WTC11 (cell line): Measurements from ENCODE around the gene DNAH1. TPM values are rescaled to one million over a fixed set of nuclear protein-coding genes. Genes with fewer than 3 reads are reported as not detected.

Source experiments
- ATAC-seq: fragments of 200-7000 bp; cut with Tn5 transposase; 2 replicates; pipeline ENCODE4 v1.10.0; 2021; ENCODE audit warnings: mild to moderate bottlenecking, moderate library complexity
- CTCF ChIA-PET: fragments of 300-600 bp; sonication (Branson Sonifier 250); formaldehyde crosslinking; loops from one replicate; lab custom pipeline; 2021; ENCODE audit warnings: antibody characterized with exemption; lab: Charles Lee
- POLR2A ChIA-PET: fragments of 350-600 bp; sonication (Branson Sonifier 250); formaldehyde crosslinking; loops from one replicate; lab custom pipeline; 2021; ENCODE audit warnings: antibody characterized with exemption; lab: Charles Lee
- DNase-seq: peaks from one replicate; pipeline ENCODE4 v3.0.0; 2021; ENCODE audit warnings: low spot score
- H3K27ac Mint-ChIP-seq: 2 replicates; pipeline ENCODE4 v1.8.0; 2021; ENCODE audit warnings: mixed read lengths
- H3K27me3 Mint-ChIP-seq: 2 replicates; pipeline ENCODE4 v1.8.0; 2021; ENCODE audit warnings: low read depth, mild to moderate bottlenecking, moderate library complexity, mixed read lengths
- H3K36me3 Mint-ChIP-seq: 2 replicates; pipeline ENCODE4 v1.8.0; 2021; ENCODE audit warnings: mixed read lengths
- H3K4me1 Mint-ChIP-seq: 2 replicates; pipeline ENCODE4 v1.8.0; 2022; ENCODE audit warnings: mixed read lengths
- H3K4me3 Mint-ChIP-seq: 2 replicates; pipeline ENCODE4 v1.8.0; 2021; ENCODE audit warnings: mild to moderate bottlenecking, moderate library complexity, mixed read lengths
- H3K9me3 Mint-ChIP-seq: 2 replicates; pipeline ENCODE4 v1.8.0; 2021; ENCODE audit warnings: mixed read lengths
- CDX4 ChIP-seq: fragments of 250-450 bp; sonication (Bioruptor Pico); IDR thresholded peaks from 2 replicates; pipeline ENCODE4 v1.9.0; 2021; ENCODE audit warnings: moderate library complexity, mild to moderate bottlenecking, inconsistent platforms, borderline replicate concordance
- CREM ChIP-seq: sonication (generic); formaldehyde crosslinking; IDR thresholded peaks from 2 replicates; pipeline ENCODE4 v1.8.1; 2022; ENCODE audit warnings: mild to moderate bottlenecking, missing genetic modification reagents, moderate library complexity
- E2F4 ChIP-seq: sonication (generic); formaldehyde crosslinking; IDR thresholded peaks from 2 replicates; pipeline ENCODE4 v1.8.1; 2022; ENCODE audit warnings: low read depth, mild to moderate bottlenecking, moderate library complexity, missing genetic modification reagents, borderline replicate concordance
- EMX1 ChIP-seq: fragments of 250-450 bp; sonication (Bioruptor Pico); IDR thresholded peaks from 2 replicates; pipeline ENCODE4 v1.8.0; 2021; ENCODE audit warnings: mild to moderate bottlenecking
- FOXK1 ChIP-seq: sonication (generic); formaldehyde crosslinking; IDR thresholded peaks from 2 replicates; pipeline ENCODE4 v1.8.0; 2022; ENCODE audit warnings: mild to moderate bottlenecking, moderate library complexity, missing genetic modification reagents
- FOXP1 ChIP-seq: sonication (generic); formaldehyde crosslinking; IDR thresholded peaks from 2 replicates; pipeline ENCODE4 v1.8.0; 2022; ENCODE audit warnings: missing genetic modification reagents, mild to moderate bottlenecking, moderate library complexity, borderline replicate concordance
- GABPB1 ChIP-seq: sonication (generic); formaldehyde crosslinking; IDR thresholded peaks from 2 replicates; pipeline ENCODE4 v1.8.1; 2023; ENCODE audit warnings: mild to moderate bottlenecking, missing genetic modification reagents
- MAX ChIP-seq: sonication (generic); formaldehyde crosslinking; IDR thresholded peaks from 2 replicates; pipeline ENCODE4 v1.8.0; 2022; ENCODE audit warnings: mild to moderate bottlenecking, missing genetic modification reagents
- MYBL2 ChIP-seq: sonication (generic); formaldehyde crosslinking; IDR thresholded peaks from 2 replicates; pipeline ENCODE4 v1.8.1; 2023; ENCODE audit warnings: mild to moderate bottlenecking, moderate library complexity, missing genetic modification reagents
- NFE2L1 ChIP-seq: sonication (generic); formaldehyde crosslinking; IDR thresholded peaks from 2 replicates; pipeline ENCODE4 v1.8.1; 2023; ENCODE audit warnings: missing genetic modification reagents
- SMAD3 ChIP-seq: sonication (generic); formaldehyde crosslinking; IDR thresholded peaks from 2 replicates; pipeline ENCODE4 v1.8.0; 2022; ENCODE audit warnings: missing genetic modification reagents, mild to moderate bottlenecking, borderline replicate concordance
- SP1 ChIP-seq: sonication (generic); formaldehyde crosslinking; conservative IDR thresholded peaks from 2 replicates; pipeline ENCODE4 v1.8.1; 2022; ENCODE audit warnings: missing genetic modification reagents
- ZBTB43 ChIP-seq: sonication (generic); formaldehyde crosslinking; IDR thresholded peaks from 2 replicates; pipeline ENCODE4 v1.8.1; 2023; ENCODE audit warnings: mild to moderate bottlenecking, missing genetic modification reagents
- ZNF219 ChIP-seq: sonication (generic); formaldehyde crosslinking; IDR thresholded peaks from 2 replicates; pipeline ENCODE4 v1.8.0; 2023; ENCODE audit warnings: missing genetic modification reagents, mild to moderate bottlenecking, borderline replicate concordance
- ZNF512 ChIP-seq: sonication (generic); formaldehyde crosslinking; IDR thresholded peaks from 2 replicates; pipeline ENCODE4 v1.8.1; 2022; ENCODE audit warnings: missing genetic modification reagents, borderline replicate concordance
- total RNA-seq: library from RNA; stranded (reverse); gene quantifications from 3 replicates; pipeline ENCODE4 v1.2.3, GENCODE V29; 2021
- TF ChIP-seq, protein P1 (sequence below): fragments of 200-600 bp; IDR thresholded peaks from 2 replicates; pipeline ENCODE4 v1.8.0; 2022; ENCODE audit warnings: antibody characterized with exemption
- TF ChIP-seq, protein P2 (sequence below): sonication (generic); formaldehyde crosslinking; IDR thresholded peaks from 2 replicates; pipeline ENCODE4 v1.8.1; 2022; ENCODE audit warnings: low read depth, missing genetic modification reagents, borderline replicate concordance
- TF ChIP-seq, protein P3 (sequence below): sonication (generic); formaldehyde crosslinking; IDR thresholded peaks from 2 replicates; pipeline ENCODE4 v1.8.0; 2022; ENCODE audit warnings: mild to moderate bottlenecking, missing genetic modification reagents
- TF ChIP-seq, protein P4 (sequence below): sonication (generic); formaldehyde crosslinking; IDR thresholded peaks from 2 replicates; pipeline ENCODE4 v1.8.1; 2023; ENCODE audit warnings: mild to moderate bottlenecking, missing genetic modification reagents, moderate library complexity
- TF ChIP-seq, protein P5 (sequence below): sonication (generic); formaldehyde crosslinking; IDR thresholded peaks from 2 replicates; pipeline ENCODE4 v1.8.1; 2023; ENCODE audit warnings: mild to moderate bottlenecking, moderate library complexity, missing genetic modification reagents

DNAH1 gene
- total RNA-seq, 1 experiment from 2014 or later: 1.5 TPM

DNA sequence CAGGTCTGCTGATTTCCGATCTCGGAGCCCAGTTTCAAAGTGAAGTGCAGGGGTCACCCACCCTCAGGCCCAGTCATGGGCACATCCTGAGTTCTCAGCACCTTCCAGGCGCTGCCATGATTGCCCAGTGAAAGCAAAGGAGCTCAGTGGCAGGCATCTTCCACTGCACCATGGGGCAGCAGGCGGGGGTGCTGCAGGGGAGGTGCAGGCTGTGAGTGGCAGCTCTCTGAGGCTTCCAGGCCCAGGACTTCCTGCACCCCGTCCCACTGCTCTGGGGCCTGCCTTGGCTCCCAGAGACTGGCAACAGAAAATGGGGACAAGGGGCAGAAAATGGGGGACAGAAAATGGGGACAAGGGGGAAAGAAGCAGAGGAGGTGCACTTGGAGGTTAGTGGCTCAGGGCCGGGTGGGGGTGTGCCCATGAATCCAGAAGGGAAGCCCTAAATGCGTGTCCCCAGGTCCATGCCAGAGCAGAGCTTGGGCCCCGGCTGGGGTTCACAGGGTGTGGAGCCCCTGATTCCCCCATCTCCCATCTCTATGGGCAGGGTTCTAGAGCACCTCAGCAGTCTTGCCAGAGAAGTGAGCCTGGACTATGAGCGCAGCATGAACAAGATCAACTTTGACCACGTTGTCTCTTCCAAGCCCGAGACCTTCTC lies 28.0 kb downstream of the DNAH1 start (continued):
- TF ChIP-seq MYBL2 (CRISPR knock-in tag) (no peak), MAX (no peak), NFE2L1 (CRISPR knock-in tag) (no peak), FOXP1 (CRISPR knock-in tag) (no peak), CREM (no peak), GABPB1 (no peak), SP1 (CRISPR knock-in tag) (no peak), SMAD3 (CRISPR knock-in tag) (no peak), CDX4 (CRISPR knock-in tag) (no peak), FOXK1 (CRISPR knock-in tag) (no peak)
- TF ChIP-seq, protein P1, sequence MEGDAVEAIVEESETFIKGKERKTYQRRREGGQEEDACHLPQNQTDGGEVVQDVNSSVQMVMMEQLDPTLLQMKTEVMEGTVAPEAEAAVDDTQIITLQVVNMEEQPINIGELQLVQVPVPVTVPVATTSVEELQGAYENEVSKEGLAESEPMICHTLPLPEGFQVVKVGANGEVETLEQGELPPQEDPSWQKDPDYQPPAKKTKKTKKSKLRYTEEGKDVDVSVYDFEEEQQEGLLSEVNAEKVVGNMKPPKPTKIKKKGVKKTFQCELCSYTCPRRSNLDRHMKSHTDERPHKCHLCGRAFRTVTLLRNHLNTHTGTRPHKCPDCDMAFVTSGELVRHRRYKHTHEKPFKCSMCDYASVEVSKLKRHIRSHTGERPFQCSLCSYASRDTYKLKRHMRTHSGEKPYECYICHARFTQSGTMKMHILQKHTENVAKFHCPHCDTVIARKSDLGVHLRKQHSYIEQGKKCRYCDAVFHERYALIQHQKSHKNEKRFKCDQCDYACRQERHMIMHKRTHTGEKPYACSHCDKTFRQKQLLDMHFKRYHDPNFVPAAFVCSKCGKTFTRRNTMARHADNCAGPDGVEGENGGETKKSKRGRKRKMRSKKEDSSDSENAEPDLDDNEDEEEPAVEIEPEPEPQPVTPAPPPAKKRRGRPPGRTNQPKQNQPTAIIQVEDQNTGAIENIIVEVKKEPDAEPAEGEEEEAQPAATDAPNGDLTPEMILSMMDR: no peak
- TF ChIP-seq, protein P2, sequence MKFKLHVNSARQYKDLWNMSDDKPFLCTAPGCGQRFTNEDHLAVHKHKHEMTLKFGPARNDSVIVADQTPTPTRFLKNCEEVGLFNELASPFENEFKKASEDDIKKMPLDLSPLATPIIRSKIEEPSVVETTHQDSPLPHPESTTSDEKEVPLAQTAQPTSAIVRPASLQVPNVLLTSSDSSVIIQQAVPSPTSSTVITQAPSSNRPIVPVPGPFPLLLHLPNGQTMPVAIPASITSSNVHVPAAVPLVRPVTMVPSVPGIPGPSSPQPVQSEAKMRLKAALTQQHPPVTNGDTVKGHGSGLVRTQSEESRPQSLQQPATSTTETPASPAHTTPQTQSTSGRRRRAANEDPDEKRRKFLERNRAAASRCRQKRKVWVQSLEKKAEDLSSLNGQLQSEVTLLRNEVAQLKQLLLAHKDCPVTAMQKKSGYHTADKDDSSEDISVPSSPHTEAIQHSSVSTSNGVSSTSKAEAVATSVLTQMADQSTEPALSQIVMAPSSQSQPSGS (CRISPR knock-in tag): no peak

DNA sequence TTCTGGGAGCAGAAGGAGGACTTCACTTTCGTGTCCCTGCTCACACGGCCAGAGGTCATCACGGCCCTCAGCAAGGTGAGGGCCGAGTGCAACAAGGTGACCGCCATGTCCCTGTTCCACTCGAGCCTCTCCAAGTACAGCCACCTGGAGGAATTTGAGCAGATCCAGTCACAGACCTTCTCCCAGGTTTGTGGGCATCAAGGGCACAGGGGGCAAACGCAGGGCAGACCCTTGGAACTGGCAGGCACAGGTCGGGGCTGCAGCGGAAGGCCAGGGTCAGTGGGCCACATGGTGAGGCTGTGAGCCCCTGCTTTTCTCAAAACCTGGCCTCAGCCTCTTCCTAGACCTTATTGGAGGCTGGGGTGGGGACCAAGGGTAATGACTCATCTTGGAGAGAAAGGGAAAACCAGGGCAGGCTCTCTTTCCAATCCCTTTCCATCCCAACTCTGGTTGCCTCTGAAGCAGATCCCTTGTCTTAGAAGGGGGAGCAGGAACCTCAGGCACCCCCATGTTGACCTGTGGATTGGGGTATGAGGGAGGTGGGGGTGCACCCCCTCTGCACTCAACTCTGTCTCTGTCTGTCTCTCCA lies 29.5 kb downstream of the DNAH1 start:
- ChIA-PET POLR2A (no interaction called here), CTCF (interaction anchor here (1.6 kb wide), 1 partner anchor 40 kb away, joined by 5 read pairs; no protein-coding TSS in a partner anchor)
- ATAC-seq (no peak), DNase-seq (no peak)
- H3K4me3 Mint-ChIP-seq: no peak overlapping the region
- H3K4me1 Mint-ChIP-seq: no peaks in the 10 kb centered on the region
- no peaks in the 10 kb centered on the region for H3K9me3 Mint-ChIP-seq
- no peak overlapping the region for H3K27ac Mint-ChIP-seq
- H3K27me3 Mint-ChIP-seq: no peaks in the 10 kb centered on the region; the same call in 1 of the 2 replicates
- no peaks in the 10 kb centered on the region for H3K36me3 Mint-ChIP-seq
- no peak for TF ChIP-seq ZNF219 (CRISPR knock-in tag)
- TF ChIP-seq, protein P3, sequence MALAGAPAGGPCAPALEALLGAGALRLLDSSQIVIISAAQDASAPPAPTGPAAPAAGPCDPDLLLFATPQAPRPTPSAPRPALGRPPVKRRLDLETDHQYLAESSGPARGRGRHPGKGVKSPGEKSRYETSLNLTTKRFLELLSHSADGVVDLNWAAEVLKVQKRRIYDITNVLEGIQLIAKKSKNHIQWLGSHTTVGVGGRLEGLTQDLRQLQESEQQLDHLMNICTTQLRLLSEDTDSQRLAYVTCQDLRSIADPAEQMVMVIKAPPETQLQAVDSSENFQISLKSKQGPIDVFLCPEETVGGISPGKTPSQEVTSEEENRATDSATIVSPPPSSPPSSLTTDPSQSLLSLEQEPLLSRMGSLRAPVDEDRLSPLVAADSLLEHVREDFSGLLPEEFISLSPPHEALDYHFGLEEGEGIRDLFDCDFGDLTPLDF (CRISPR knock-in tag): no peak
- no peak for TF ChIP-seq E2F4 (CRISPR knock-in tag)
- no peak for TF ChIP-seq ZBTB43 (CRISPR knock-in tag)
- TF ChIP-seq, protein P4, sequence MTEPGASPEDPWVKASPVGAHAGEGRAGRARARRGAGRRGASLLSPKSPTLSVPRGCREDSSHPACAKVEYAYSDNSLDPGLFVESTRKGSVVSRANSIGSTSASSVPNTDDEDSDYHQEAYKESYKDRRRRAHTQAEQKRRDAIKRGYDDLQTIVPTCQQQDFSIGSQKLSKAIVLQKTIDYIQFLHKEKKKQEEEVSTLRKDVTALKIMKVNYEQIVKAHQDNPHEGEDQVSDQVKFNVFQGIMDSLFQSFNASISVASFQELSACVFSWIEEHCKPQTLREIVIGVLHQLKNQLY: no peak
- TF ChIP-seq EMX1 (CRISPR knock-in tag): no peak
- no peak for TF ChIP-seq ZNF512 (CRISPR knock-in tag)
- TF ChIP-seq, protein P5, sequence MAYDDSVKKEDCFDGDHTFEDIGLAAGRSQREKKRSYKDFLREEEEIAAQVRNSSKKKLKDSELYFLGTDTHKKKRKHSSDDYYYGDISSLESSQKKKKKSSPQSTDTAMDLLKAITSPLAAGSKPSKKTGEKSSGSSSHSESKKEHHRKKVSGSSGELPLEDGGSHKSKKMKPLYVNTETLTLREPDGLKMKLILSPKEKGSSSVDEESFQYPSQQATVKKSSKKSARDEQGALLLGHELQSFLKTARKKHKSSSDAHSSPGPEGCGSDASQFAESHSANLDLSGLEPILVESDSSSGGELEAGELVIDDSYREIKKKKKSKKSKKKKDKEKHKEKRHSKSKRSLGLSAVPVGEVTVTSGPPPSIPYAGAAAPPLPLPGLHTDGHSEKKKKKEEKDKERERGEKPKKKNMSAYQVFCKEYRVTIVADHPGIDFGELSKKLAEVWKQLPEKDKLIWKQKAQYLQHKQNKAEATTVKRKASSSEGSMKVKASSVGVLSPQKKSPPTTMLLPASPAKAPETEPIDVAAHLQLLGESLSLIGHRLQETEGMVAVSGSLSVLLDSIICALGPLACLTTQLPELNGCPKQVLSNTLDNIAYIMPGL (CRISPR knock-in tag): no peak
- no peak for TF ChIP-seq CDX4 (CRISPR knock-in tag)
- TF ChIP-seq GABPB1: no peak
